Epithelial cell of alveolus of lung (primary cell): ENCODE measurements around the gene PTRH2. TPM values are rescaled to one million over a fixed set of nuclear protein-coding genes. Genes with fewer than 3 reads are reported as not detected.

ENCODE experiments used
- total RNA-seq: library from RNA; depleted of rRNA; stranded (reverse); fragments of >200 nt; gene quantifications from 2 replicates; pipeline ENCODE4 v1.2.1, GENCODE V29; 2015

The PTRH2 gene
- total RNA-seq: 16.8 and 39.6 TPM in 2 replicates

GRCh38 chr17:59707149-59707970 is at the start of gene PTRH2, which contains the start of gene VMP1:
PTRH2 (minus strand) TSS chr17:59707430; CDS start chr17:59697978, 9,452 bp downstream.
VMP1 (plus strand) TSS chr17:59707654; CDS start chr17:59731447, 23,793 bp downstream.

Other genes starting within 250 kb of the PTRH2 start
- 31.8 and 57.0 TPM in 2 replicates for gene DHX40, start 141.8 kb downstream of the PTRH2 start, total RNA-seq
- 330 and 367 TPM in 2 replicates for gene CLTC, start 87.5 kb downstream of the PTRH2 start, total RNA-seq
- 127 and 141 TPM in 2 replicates for gene VMP1, start 224 bp upstream of the PTRH2 start, total RNA-seq
- 4.3 and 10.4 TPM in 2 replicates for gene TUBD1, start 185.5 kb upstream of the PTRH2 start, total RNA-seq
- 12.3 and 15.0 TPM in 2 replicates for gene RPS6KB1, start 185.7 kb upstream of the PTRH2 start, total RNA-seq